Erythroblast (primary cell): ENCODE results near the gene ANKAR.

ENCODE experiments used
- GATA1 ChIP-seq: IDR thresholded peaks from 2 replicates; pipeline ENCODE4 v1.6.1; 2011; ENCODE audit warnings: low read depth, mild to moderate bottlenecking, control low read depth, low read length, moderate library complexity
- POLR2A ChIP-seq: IDR thresholded peaks from 2 replicates; pipeline ENCODE4 v1.6.1; 2011; ENCODE audit warnings: mild to moderate bottlenecking, low read length

DNA sequence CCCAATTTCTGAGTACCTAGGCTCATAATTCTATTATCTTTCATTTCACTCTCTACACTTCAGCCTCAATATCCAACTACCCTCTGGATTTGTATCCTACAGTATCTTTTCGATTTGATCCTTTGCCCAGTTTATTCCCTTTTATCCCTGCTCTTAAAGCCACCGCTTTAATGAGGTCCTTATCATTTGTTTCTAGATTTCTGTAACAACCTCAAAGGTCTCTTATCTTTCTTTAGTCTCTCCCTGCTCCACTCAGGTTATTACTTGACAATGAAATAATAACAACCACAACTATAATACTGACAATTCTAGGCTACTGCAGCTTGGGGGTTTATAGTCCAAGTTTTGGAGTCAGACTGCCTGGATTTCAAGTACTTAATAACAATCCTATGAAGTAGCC lies 39.1 kb upstream of the ANKAR start:
- TF ChIP-seq POLR2A: no peak
- TF ChIP-seq GATA1: no peak
